ENCODE results near the gene POU2F1.

Gene POU2F1

GRCh38 chr1:167220537-167221125 lies at the start of gene POU2F1:
Gene POU2F1 (plus strand): TSS chr1:167220886. CDS start chr1:167220898, 12 bp downstream.
- peak; percentile 100 for DNase-seq

- DNase-seq: no peak
Observed at GRCh38 chr1:167171286-167171929, 49.3 kb upstream of the POU2F1 start.

GRCh38 chr1:167173516-167174184 lies 47.0 kb upstream of the POU2F1 start:
- no peak for DNase-seq

GRCh38 chr1:167175901-167176300 lies 44.8 kb upstream of the POU2F1 start:
- no peak for DNase-seq

- no peak for DNase-seq
Observed at GRCh38 chr1:167178831-167179230, 41.9 kb upstream of the POU2F1 start.

GRCh38 chr1:167182571-167183320 lies 37.9 kb upstream of the POU2F1 start:
- no peak for DNase-seq

GRCh38 chr1:167184081-167184480 lies 36.6 kb upstream of the POU2F1 start:
- DNase-seq: no peak

GRCh38 chr1:167185062-167185461 lies 35.6 kb upstream of the POU2F1 start:
- no peak for DNase-seq

- DNase-seq: no peak
Observed at GRCh38 chr1:167185974-167186657, 34.6 kb upstream of the POU2F1 start.

- no peak for DNase-seq
Observed at GRCh38 chr1:167186771-167187170, 33.9 kb upstream of the POU2F1 start.

GRCh38 chr1:167190747-167191237 lies 29.9 kb upstream of the POU2F1 start:
- no peak for DNase-seq

- no peak for DNase-seq
Observed at GRCh38 chr1:167191958-167192357, 28.7 kb upstream of the POU2F1 start.

- DNase-seq: no peak
Observed at GRCh38 chr1:167194182-167194581, 26.5 kb upstream of the POU2F1 start.

- no peak for DNase-seq
Observed at GRCh38 chr1:167196166-167196565, 24.5 kb upstream of the POU2F1 start.

GRCh38 chr1:167197236-167197635 lies 23.4 kb upstream of the POU2F1 start:
- no peak for DNase-seq

GRCh38 chr1:167197692-167198091 lies 23.0 kb upstream of the POU2F1 start:
- DNase-seq: no peak

- no peak for DNase-seq
Observed at GRCh38 chr1:167198518-167199133, 22.1 kb upstream of the POU2F1 start.

- DNase-seq: no peak
Observed at GRCh38 chr1:167199656-167200055, 21.0 kb upstream of the POU2F1 start.

GRCh38 chr1:167200272-167200671 lies 20.4 kb upstream of the POU2F1 start:
- DNase-seq: no peak

- no peak for DNase-seq
Observed at GRCh38 chr1:167200749-167201148, 19.9 kb upstream of the POU2F1 start.

- DNase-seq: peak; percentile 34
Observed at GRCh38 chr1:167202049-167202448, 18.6 kb upstream of the POU2F1 start.

Data from NCI-H526 treated with DMSO at 0.1 percent for 48 hours (cell line).